ENCODE data around the gene DENND1B.

DENND1B gene

GRCh38 chr1:197486946-197487345 lies 288.3 kb downstream of the DENND1B start:
- Histone ChIP-seq H2AFZ (ENCODE audit: low read depth, low read length) (no peak overlapping the region), H3K36me3 (replicated peaks; ENCODE audit: low read depth, low read length) (no peaks in the 10 kb centered on the region)

GRCh38 chr1:197485790-197486189 lies 289.5 kb downstream of the DENND1B start:
- no peak for TF ChIP-seq CTCF (IDR thresholded peaks at IDR 0.05; ENCODE audit: low read depth, low read length)

More at GRCh38 chr1:197486946-197487345, 288.3 kb downstream of the DENND1B start:
- no peaks in the 10 kb centered on the region for H3K27me3 ChIP-seq (ENCODE audit: low read depth, low read length)
- no peak overlapping the region for H3K4me2 ChIP-seq (ENCODE audit: low read length)
- peaks cover 8% of the 10 kb centered on the region for H3K4me1 ChIP-seq (ENCODE audit: low read length)
- TF ChIP-seq EZH2phosphoT487 (IDR thresholded peaks at IDR 0.05; ENCODE audit: low read depth) (no peak), CTCF (IDR thresholded peaks at IDR 0.05; ENCODE audit: low read depth, low read length) (no peak)
- H3K27ac ChIP-seq (ENCODE audit: low read length): no peak overlapping the region
- H3K9me3 ChIP-seq (ENCODE audit: insufficient read depth, low read length): no peaks in the 10 kb centered on the region
- no peak overlapping the region for H3K4me3 ChIP-seq (ENCODE audit: low read length)
- H3K79me2 ChIP-seq (ENCODE audit: low read length): no peaks in the 10 kb centered on the region
- H3K9ac ChIP-seq (ENCODE audit: low read length): no peak overlapping the region
- no peaks in the 10 kb centered on the region for H4K20me1 ChIP-seq (ENCODE audit: insufficient read depth, low read length)

DNA sequence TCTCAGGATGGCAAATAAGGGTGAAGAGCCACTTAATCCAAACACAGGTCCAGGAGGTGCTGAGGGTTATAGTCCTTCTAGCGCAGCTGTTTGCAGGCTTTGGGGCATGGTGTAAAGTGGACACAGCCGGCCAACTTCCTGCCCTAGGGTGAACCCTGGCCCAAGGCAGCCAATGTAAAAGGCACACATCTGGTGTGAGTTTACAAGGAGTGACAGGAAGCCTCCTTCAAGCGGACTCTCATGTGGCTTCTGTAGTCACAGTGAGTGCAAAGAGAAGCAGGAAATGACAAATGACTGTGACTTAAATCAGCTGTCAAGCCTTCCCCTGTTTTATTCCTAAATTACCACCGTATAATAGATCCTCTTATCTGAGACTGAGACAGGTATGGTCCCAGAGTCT lies 294.2 kb downstream of the DENND1B start:
- H3K9me3 ChIP-seq (ENCODE audit: insufficient read depth, low read length): no peaks in the 10 kb centered on the region
- no peak overlapping the region; the same call in 1 of the 2 replicates for H2AFZ ChIP-seq (ENCODE audit: low read depth, low read length)
- H3K4me3 ChIP-seq (ENCODE audit: low read length): no peak overlapping the region
- H3K27ac ChIP-seq (ENCODE audit: low read length): no peak overlapping the region
- H3K79me2 ChIP-seq (ENCODE audit: low read length): no peaks in the 10 kb centered on the region
- no peak for TF ChIP-seq CTCF (IDR thresholded peaks at IDR 0.05; ENCODE audit: low read depth, low read length)
- no peak overlapping the region for H3K9ac ChIP-seq (ENCODE audit: low read length)
- H3K4me1 ChIP-seq (ENCODE audit: low read length): peaks cover 6% of the 10 kb centered on the region
- H3K4me2 ChIP-seq (ENCODE audit: low read length): no peak overlapping the region
- no peaks in the 10 kb centered on the region for H3K36me3 ChIP-seq (replicated peaks; ENCODE audit: low read depth, low read length)
- no peaks in the 10 kb centered on the region for H4K20me1 ChIP-seq (ENCODE audit: insufficient read depth, low read length)
- H3K27me3 ChIP-seq (ENCODE audit: low read depth, low read length): 0 out of 2 replicates have a peak, but pooled peaks cover 3% of the 10 kb centered on the region

More at GRCh38 chr1:197485790-197486189, 289.5 kb downstream of the DENND1B start:
- Histone ChIP-seq H4K20me1 (ENCODE audit: insufficient read depth, low read length) (no peaks in the 10 kb centered on the region), H3K27ac (ENCODE audit: low read length) (no peak overlapping the region), H3K36me3 (replicated peaks; ENCODE audit: low read depth, low read length) (no peaks in the 10 kb centered on the region), H3K9ac (ENCODE audit: low read length) (no peak overlapping the region), H3K27me3 (ENCODE audit: low read depth, low read length) (no peaks in the 10 kb centered on the region), H2AFZ (ENCODE audit: low read depth, low read length) (peak overlapping the region; percentile 36), H3K9me3 (ENCODE audit: insufficient read depth, low read length) (no peaks in the 10 kb centered on the region), H3K4me1 (ENCODE audit: low read length) (peaks cover 8% of the 10 kb centered on the region), H3K4me2 (ENCODE audit: low read length) (peak overlapping the region; percentile 46), H3K4me3 (ENCODE audit: low read length) (no peak overlapping the region), H3K79me2 (ENCODE audit: low read length) (no peaks in the 10 kb centered on the region)

DNA sequence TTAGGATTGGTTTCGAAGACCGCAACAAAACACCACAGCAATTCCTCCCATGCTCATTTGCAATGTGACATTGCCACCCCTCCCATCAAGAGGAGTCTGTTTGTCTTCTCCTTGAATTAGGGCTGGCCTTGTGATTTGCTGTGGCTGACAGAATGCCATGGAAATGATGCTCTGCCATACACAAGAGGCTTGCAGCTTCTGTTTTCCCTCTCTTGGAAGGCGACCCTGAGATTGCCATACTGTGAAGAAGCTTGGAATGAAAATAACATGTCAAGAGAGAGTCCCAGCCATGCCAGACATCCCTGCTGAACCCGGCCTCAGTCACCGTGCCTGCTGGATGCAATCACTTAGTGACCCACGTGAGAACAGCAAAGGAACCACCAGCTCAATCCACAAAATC lies 294.8 kb downstream of the DENND1B start:
- H3K9me3 ChIP-seq (ENCODE audit: insufficient read depth, low read length): no peaks in the 10 kb centered on the region
- no peak for TF ChIP-seq EZH2phosphoT487 (IDR thresholded peaks at IDR 0.05; ENCODE audit: low read depth)
- TF ChIP-seq CTCF (IDR thresholded peaks at IDR 0.05; ENCODE audit: low read depth, low read length): no peak
- no peak overlapping the region for H3K27ac ChIP-seq (ENCODE audit: low read length)
- 0 out of 2 replicates have a peak, but pooled peaks cover 3% of the 10 kb centered on the region for H3K27me3 ChIP-seq (ENCODE audit: low read depth, low read length)
- no peak overlapping the region for H2AFZ ChIP-seq (ENCODE audit: low read depth, low read length)
- no peaks in the 10 kb centered on the region for H3K36me3 ChIP-seq (replicated peaks; ENCODE audit: low read depth, low read length)
- no peaks in the 10 kb centered on the region for H4K20me1 ChIP-seq (ENCODE audit: insufficient read depth, low read length)
- H3K79me2 ChIP-seq (ENCODE audit: low read length): no peaks in the 10 kb centered on the region
- no peak overlapping the region for H3K9ac ChIP-seq (ENCODE audit: low read length)
- H3K4me3 ChIP-seq (ENCODE audit: low read length): no peak overlapping the region
- no peak overlapping the region for H3K4me2 ChIP-seq (ENCODE audit: low read length)
- H3K4me1 ChIP-seq (ENCODE audit: low read length): no peaks in the 10 kb centered on the region

Measured in OCI-LY3 (cell line).